SIG-M5 (cell line): Measurements from ENCODE around the gene RAD51AP2.
"Not testable (repeated sequence)": the region's sequence is repeated elsewhere in the genome, so short reads cannot be mapped to it uniquely, and the experiment has no call there.

ENCODE experiments used
- DNase-seq: peaks from one replicate; lab custom pipeline; 2025; lab: John Stamatoyannopoulos, UW

The RAD51AP2 gene

GRCh38 chr2:17518212-17519154 is at the start of gene RAD51AP2:
TSS of gene RAD51AP2 (minus strand) at chr2:17518440. CDS start at chr2:17518415, 25 bp downstream.
- no peak for DNase-seq

GRCh38 chr2:17565726-17566125 is 47.5 kb upstream of the RAD51AP2 start:
- not testable (repeated sequence) for DNase-seq

DNA sequence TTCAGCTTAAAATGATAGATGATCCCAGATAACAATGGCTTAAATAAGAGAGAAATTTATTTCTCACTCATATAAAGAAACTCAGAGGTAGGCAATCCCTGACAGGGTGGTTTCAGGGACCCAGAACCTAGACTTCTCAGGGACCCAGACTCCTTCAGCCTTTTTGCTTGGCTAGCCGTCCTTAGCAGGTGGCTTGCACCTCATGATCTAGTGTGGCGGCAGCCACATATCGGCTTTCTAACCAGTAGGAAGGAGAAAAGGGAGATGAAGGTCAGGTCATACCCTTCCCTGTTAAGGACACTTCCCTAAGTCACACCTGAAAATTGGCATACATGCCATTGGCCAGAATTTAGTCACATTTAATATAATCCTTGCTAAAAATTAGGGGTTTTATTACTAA is 40.6 kb upstream of the RAD51AP2 start:
- DNase-seq: no peak

GRCh38 chr2:17558053-17558452 is 39.8 kb upstream of the RAD51AP2 start:
- no peak for DNase-seq

DNA sequence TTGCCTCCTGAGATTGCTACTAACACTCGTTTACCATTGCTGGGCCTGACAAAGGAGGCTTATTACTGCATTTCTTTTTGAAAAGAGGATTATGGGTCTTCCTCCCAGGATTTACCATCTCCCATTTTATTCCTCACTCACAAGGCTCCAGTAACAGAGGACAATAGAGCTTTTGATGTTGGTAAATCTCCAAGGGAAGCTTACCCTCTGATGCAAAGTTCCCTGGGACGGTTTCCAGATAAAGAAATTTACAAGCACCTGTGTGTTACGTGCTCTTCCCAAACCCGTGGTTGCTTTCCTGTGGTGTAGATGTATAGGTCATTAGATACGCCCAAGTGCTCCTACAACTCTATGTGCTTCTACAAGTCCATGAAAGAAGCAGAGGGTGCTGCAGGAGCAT is 39.4 kb upstream of the RAD51AP2 start:
- no peak for DNase-seq

DNA sequence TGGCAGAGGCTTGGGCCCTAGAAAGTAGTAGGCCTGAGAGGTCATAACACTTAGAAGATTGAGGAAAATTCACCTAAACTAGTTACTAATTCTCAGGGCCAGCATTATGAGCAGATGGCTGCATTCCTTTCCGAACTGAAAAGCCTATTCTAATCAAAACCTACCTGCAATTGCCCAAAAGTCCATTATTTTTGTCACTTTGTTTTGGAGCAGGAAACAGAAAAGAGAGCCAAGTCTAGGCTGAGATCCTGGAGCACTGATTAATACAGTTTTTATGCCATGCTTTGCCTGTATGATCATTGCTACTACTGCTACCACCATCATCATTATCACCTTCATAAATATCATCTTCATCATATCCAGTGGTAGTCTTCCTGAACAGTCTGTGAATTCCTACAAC is 36.9 kb upstream of the RAD51AP2 start:
- DNase-seq: no peak

DNA sequence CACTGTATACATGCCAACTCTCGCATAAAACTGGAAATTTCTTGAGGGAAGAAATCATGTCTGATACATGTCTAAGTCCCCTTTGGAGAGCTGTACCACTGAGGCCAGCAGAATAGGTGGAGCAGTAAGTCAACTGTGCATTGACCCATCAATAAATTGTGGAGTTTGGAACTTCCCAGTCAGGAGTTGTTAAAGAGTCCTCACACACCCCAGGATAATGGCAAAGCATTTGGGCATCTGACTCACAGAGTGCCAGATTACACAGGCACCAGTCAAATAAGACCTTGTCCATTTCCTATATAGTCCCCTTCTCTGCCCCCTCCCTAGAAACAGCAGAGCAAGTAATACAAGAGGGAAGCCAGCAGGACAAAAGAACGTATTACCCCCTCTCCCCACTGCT is 32.7 kb upstream of the RAD51AP2 start:
- no peak for DNase-seq

GRCh38 chr2:17547737-17548136 is 29.5 kb upstream of the RAD51AP2 start:
- no peak for DNase-seq

GRCh38 chr2:17547237-17547636 is 29.0 kb upstream of the RAD51AP2 start:
- DNase-seq: no peak

- no peak for DNase-seq
Observed at GRCh38 chr2:17545680-17546613, 27.7 kb upstream of the RAD51AP2 start.

GRCh38 chr2:17544256-17544655 is 26.0 kb upstream of the RAD51AP2 start:
- no peak for DNase-seq

DNA sequence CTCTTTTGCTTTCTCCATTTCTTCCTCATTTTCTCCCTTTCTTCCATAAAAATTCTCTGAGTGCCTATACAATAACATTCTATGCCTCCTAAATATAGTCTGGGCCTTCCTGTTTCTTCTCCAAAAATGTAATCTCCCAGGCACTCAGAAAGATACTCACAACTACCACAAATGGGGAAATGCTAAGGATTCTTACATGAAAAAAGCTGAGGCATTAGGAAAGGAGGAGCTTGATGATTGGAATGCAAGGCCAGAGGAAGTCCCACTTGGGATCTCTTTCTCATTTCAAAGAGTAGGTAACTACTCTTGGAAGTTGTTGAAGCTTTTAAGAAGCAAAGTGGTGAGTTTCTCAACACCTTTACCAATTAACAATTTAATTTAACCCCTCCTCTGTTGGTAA is 25.6 kb upstream of the RAD51AP2 start:
- no peak for DNase-seq

DNA sequence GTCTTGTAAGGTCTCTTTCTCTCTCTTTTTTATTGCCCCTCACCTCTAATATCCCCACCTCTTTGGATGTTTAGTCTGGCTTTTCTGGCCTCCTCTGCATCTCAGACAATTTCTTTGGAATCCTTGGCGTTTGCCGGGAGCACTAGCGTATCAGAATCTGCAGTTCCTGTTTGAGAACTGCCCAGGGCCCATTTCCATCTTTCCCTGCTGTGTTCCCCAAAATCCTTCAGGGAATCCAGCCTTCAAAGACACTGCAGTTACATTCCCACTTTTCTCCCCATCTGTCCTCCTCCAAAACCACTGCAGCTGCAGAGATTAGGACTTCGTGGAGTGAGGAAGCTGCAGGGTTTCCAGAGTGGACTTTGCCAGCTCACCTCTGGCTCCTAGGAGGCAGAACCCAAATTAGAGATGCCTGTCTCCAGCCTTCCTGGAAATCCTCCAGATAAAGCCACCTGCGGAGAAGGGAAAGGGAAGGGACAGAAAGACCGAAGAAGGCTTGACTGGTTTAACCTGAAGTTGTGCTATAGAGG is 25.0 kb upstream of the RAD51AP2 start:
- no peak for DNase-seq

DNA sequence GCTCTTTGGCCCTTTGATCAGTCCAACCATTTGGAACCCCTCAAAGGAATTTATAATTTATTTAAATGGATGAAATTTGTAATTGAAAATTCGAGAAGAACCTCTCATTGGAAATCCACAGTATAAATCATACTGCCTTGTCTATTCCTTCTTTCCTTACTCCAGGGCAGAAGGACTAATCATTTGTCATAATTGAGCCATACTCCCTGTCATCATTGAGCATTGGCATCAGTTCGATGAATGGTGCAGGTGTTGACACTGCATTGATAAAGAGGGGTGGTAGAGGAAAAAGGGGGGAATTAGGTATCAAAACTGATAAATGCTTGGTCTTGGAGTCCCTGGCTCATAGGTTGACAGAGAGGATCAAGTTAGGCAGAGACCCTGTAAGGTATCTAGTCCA is 24.2 kb upstream of the RAD51AP2 start:
- no peak for DNase-seq

- no peak for DNase-seq
Observed at GRCh38 chr2:17541531-17541950, 23.3 kb upstream of the RAD51AP2 start.

GRCh38 chr2:17540813-17541530 is 22.7 kb upstream of the RAD51AP2 start:
- no peak for DNase-seq

DNA sequence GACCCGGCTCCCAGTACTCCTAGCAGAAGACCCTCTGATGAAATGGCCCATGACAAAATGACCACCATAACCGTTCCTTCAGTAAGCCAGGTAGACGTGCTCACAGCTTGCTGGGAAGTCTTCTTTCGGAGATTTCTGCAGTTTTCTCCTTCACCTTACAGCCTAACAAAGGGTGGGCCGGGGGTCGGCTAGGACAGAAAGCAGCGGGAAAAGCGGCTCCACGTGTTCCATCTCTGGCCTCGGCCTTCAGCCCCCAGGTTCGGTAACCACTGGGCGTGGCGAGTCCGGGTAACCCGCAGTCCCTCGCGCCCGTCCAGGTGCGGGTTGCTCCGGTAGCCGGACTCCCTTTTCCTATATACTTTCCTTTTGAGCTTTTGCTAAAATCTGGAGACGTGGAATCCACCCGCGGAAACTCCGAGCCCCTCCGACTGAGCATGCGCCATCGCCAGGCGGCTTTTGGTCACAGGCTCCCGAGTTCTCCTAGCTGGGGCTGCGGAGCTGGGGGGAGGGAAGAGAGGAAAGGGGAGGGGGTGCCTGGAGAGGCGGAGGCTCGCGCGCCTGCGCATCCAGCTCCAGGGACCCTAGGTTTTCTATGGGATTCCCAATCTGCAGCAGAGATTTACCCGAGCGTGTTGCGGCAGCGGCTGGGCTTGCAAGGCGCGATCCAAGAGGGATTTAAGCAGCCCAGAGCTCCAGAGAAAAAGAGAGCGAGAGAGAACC is 22.0 kb upstream of the RAD51AP2 start, which contains the start of gene VSNL1:
TSS of gene VSNL1 (plus strand) at position 604 of the 720 bp plus-strand sequence. CDS start 51,379 bp downstream, outside the sequence.
- no peak for DNase-seq

DNA sequence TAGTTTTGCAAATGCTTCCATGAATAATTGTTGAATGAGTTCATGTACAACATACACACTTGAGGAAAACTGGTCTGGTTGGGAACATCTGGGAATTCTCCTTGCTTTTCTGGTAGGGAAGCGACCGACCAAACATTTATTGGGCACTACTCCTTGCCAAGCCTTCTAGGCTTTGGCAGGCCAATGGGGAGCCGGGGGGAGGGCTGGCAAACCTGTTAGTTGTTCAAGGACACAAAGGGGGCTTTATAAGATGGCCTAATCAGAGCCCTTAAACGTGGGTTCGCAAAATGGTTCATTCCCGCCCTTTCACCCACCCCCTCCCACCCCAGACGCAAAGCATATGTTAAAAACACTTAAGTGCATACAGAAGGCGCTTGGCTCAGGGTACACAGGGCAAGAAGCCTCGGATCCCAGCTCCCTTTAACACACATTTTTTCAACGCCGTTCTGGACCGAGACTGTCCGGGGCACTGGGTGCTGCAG is 21.4 kb upstream of the RAD51AP2 start:
- no peak for DNase-seq

DNA sequence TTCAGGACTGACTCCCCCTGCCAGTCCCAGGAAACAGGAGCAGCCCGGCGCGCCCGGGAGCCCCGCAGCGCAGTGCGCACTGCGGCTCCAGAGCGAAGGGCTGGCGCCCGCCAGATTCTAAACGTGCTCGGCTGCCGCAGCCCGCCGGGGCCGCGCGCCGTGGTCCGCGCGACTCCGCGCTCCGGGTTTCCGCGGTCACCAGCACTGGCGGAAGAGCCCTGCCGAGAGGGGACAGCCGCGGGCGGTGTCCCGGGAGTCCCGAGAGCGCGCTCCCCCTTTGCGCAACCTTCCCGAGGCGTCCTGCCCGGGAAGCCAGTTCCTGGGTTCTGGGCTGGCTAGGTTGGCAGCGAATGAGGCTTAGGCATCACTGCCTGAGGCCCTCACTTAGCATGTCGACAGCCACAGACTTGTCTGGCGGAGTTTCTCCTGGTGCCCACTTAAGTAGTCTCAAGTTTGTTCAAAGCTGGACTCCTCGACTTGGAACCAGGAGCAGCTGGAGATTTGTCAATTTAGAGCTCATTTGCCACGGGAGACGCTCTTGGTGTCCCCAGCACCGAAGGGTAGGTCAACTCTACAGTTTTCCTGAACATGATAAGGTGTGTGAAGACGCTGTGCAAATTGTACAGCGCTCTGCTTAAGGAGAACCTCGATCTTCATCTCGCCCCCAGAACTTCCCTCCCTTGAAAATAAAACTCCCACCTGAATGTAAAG is 20.8 kb upstream of the RAD51AP2 start:
- no peak for DNase-seq
